Type B pancreatic cell (in vitro differentiated cells): ENCODE data around the gene TMEM203. TPM values are rescaled to one million over a fixed set of nuclear protein-coding genes. Genes with fewer than 3 reads are reported as not detected.
A peak's percentile ranks its signal among the peaks of the same experiment; 100 is the strongest.

Source experiments
- DNase-seq: peaks from one replicate; pipeline ENCODE4 v3.0.0; 2021; ENCODE audit warnings: mixed read lengths; ENCODE audit not compliant: unreplicated experiment; ENCODE audit errors: extremely low spot score
- H3K27ac Mint-ChIP-seq: 2 replicates; pipeline ENCODE4 v1.8.0; 2021; ENCODE audit warnings: mild to moderate bottlenecking, mixed read lengths
- H3K27me3 Mint-ChIP-seq: 2 replicates; pipeline ENCODE4 v1.8.0; 2021; ENCODE audit warnings: mixed read lengths
- H3K36me3 Mint-ChIP-seq: 2 replicates; pipeline ENCODE4 v1.8.0; 2021; ENCODE audit warnings: mixed read lengths
- H3K4me1 Mint-ChIP-seq: one replicate; pipeline ENCODE4 v1.8.0; 2021; ENCODE audit warnings: mixed read lengths; ENCODE audit not compliant: unreplicated experiment
- H3K4me3 Mint-ChIP-seq: 2 replicates; pipeline ENCODE4 v1.8.0; 2021; ENCODE audit warnings: mild to moderate bottlenecking, mixed read lengths
- H3K9me3 Mint-ChIP-seq: 2 replicates; pipeline ENCODE4 v1.8.0; 2021; ENCODE audit warnings: mixed read lengths
- long read RNA-seq: library from polyadenylated mRNA; unstranded; transcript quantifications from one replicate; pipeline ENCODE4 v2.0.0, GENCODE V29; 2020
- total RNA-seq: library from RNA; stranded (reverse); gene quantifications from 2 replicates; pipeline ENCODE4 v1.2.1, GENCODE V29; 2021; ENCODE audit warnings: low replicate concordance
- TF ChIP-seq, protein P1 (sequence below): fragments of 200-600 bp; sonication (generic); conservative IDR thresholded peaks from 2 replicates; pipeline ENCODE4 v1.5.0; 2021; ENCODE audit warnings: antibody characterized with exemption, mild to moderate bottlenecking

Gene TMEM203, protein sequence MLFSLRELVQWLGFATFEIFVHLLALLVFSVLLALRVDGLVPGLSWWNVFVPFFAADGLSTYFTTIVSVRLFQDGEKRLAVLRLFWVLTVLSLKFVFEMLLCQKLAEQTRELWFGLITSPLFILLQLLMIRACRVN
- total RNA-seq: 42.3 and 46.3 TPM in 2 replicates
- long read RNA-seq, partial matches to known transcripts: 0 of 2 reads
- long read RNA-seq, other reads (novel, unspliced or antisense): 0 of 2 reads

DNA sequence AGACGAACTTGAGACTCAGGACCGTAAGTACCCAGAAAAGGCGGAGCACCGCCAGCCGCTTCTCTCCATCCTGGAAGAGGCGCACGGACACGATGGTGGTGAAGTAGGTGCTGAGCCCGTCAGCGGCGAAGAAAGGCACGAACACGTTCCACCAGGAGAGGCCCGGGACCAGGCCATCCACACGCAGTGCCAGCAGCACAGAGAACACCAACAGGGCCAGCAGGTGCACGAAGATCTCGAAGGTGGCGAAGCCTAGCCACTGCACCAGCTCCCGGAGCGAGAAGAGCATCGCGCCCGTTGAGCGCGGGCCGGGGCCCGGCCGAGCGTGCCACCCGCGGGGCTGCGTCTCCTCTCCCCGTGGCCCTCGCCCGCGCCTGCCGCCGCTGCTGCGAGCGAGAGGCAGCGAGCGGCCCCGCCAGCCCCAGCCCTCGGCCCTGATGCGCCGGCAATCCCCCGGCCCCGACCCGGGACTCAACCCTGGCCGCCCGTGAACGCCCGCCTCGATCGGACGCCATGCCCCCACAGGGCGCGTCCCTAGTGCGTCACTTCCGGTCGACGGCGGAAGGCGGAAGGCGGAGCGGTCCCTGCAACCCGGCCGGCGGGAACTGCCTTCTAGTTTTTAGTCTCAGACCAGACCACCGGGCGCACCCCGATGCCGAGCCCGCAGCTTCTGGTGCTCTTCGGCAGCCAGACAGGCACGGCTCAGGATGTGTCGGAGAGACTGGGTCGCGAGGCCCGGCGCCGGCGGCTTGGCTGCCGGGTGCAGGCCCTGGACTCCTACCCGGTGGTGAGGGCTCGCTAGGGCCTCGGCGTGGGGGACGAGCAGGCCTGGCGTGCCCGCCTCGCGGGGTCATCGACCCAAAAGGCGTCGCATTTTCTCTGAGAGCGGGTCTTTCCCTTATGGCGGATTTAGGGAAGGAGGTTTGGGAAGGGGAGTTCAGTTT, at the start of gene TMEM203, which contains the start of gene NDOR1:
TMEM203 (minus strand) TSS at position 523 of the 944 bp plus-strand sequence; CDS start at position 289, 234 bp downstream.
NDOR1 (plus strand) TSS at position 575 of the 944 bp plus-strand sequence; CDS start at position 653, 78 bp downstream.
- Mint-ChIP-seq H3K4me3 (peak within 1 kb of the TSS; percentile 94), H3K4me1 (peaks cover 27% of the 10 kb centered on the region)

DNA sequence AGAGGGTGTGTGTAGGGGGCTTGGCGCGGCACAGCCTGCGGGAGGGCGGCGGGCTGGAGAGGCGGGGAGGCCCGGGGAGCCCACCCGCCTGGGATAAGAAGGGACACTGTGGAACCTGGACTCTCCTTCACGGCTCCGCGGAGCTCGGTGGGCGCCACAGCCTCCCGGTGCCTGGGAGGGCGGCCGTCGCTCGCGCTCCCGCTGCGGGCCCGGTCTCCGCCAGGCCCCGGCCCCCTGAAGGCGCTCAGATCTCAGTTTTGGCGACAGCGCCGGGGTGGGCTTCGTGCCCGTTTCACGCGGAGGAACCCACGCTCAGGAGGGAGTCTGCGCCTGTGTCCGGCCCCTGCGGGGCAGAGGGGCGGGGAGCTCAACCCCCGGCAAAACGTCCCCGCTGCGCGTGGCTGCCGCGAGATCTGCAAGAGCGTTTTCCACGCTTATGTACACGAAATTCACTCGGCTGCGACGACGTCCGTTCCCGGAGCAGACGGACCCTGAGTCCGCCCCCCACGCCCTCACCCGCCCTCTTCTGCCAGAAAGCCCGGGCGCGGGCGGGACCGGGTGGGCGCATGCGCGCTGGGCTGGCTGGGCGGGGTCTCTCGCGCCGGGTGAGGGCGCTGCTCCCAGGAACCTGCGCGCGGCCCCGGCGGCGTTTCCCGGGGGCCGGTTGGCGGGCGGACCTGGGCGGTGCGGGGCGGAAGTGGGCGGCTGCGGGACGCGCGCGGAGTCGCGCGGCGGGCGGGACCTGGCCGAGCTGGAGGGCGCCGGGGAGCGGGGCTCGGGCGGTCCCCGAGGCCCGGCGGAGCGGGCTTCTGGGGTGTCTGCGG, 49.4 kb upstream of the TMEM203 start, which contains the start of gene NELFB:
NELFB (plus strand) TSS at position 704 of the 824 bp plus-strand sequence.
- H3K27ac Mint-ChIP-seq: peak within 1 kb of the TSS; percentile 89
- TF ChIP-seq, protein P1, sequence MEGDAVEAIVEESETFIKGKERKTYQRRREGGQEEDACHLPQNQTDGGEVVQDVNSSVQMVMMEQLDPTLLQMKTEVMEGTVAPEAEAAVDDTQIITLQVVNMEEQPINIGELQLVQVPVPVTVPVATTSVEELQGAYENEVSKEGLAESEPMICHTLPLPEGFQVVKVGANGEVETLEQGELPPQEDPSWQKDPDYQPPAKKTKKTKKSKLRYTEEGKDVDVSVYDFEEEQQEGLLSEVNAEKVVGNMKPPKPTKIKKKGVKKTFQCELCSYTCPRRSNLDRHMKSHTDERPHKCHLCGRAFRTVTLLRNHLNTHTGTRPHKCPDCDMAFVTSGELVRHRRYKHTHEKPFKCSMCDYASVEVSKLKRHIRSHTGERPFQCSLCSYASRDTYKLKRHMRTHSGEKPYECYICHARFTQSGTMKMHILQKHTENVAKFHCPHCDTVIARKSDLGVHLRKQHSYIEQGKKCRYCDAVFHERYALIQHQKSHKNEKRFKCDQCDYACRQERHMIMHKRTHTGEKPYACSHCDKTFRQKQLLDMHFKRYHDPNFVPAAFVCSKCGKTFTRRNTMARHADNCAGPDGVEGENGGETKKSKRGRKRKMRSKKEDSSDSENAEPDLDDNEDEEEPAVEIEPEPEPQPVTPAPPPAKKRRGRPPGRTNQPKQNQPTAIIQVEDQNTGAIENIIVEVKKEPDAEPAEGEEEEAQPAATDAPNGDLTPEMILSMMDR: peak; percentile 20
- peak; percentile 98 for DNase-seq
- H3K4me1 Mint-ChIP-seq: peaks cover 4% of the 10 kb centered on the region
- H3K4me3 Mint-ChIP-seq: peak within 1 kb of the TSS; percentile 91
- no peaks in the 10 kb centered on the region for H3K9me3 Mint-ChIP-seq
- no peaks in the 10 kb centered on the region for H3K36me3 Mint-ChIP-seq
- no peaks in the 10 kb centered on the region for H3K27me3 Mint-ChIP-seq

More for the DNA sequence above, at the start of gene TMEM203, which contains the start of gene NDOR1:
- Mint-ChIP-seq H3K27me3 (no peaks in the 10 kb centered on the region), H3K9me3 (no peaks in the 10 kb centered on the region), H3K36me3 (peaks cover 6% of the 10 kb centered on the region), H3K27ac (peak within 1 kb of the TSS; percentile 91)
- peak; percentile 93 for DNase-seq
- TF ChIP-seq, protein P1: no peak

DNA sequence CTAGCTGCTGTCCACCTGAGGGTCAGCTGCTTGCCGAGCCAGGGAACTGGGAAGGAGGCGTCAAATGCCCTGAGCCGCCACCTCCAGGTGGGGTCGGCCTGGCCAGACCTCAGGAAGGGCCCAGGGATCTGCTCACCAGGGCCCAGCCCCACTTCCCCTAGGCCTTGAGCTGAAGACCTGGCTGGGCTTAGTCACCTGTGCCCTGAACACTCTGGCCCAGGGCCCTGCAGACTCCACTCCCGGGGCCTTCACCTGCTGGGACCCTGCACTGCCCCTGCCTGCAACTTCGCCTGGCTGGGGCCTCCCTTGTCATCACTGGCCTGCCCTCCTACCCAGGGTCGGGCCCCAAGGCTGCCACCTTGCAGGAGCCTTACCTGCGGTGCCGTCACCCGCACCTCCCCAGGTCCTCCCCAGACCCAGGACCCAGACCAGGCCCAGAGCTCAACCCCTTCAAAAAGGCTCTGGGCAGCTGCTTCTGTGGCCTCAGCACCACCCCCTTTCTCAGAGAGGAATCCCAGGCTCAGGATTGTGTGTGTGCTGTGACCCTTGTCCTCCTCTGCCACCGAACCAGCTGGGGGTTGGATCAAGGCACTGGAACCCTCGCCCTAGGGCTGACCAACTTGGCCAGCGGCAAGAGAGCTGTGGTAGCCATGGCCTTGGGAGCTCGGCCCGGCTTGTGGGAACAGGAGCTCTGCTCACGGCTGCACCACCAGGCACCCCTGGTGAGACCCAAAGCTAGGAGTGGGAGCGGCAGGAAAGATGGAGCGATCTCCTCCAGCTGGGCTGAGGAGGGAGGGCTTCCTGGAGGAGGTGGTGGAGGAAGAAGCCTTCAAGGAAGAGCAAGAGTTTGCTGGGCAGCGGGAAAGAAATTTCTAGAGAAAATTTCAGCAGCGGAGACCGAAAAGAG, 48.5 kb upstream of the TMEM203 start:
- H3K27me3 Mint-ChIP-seq: no peaks in the 10 kb centered on the region
- TF ChIP-seq, protein P1: no peak
- no peak for DNase-seq
- H3K4me3 Mint-ChIP-seq: peak overlapping the region; percentile 91
- peaks cover 4% of the 10 kb centered on the region for H3K4me1 Mint-ChIP-seq
- H3K9me3 Mint-ChIP-seq: no peaks in the 10 kb centered on the region
- H3K27ac Mint-ChIP-seq: peak overlapping the region; percentile 89
- H3K36me3 Mint-ChIP-seq: no peaks in the 10 kb centered on the region

DNA sequence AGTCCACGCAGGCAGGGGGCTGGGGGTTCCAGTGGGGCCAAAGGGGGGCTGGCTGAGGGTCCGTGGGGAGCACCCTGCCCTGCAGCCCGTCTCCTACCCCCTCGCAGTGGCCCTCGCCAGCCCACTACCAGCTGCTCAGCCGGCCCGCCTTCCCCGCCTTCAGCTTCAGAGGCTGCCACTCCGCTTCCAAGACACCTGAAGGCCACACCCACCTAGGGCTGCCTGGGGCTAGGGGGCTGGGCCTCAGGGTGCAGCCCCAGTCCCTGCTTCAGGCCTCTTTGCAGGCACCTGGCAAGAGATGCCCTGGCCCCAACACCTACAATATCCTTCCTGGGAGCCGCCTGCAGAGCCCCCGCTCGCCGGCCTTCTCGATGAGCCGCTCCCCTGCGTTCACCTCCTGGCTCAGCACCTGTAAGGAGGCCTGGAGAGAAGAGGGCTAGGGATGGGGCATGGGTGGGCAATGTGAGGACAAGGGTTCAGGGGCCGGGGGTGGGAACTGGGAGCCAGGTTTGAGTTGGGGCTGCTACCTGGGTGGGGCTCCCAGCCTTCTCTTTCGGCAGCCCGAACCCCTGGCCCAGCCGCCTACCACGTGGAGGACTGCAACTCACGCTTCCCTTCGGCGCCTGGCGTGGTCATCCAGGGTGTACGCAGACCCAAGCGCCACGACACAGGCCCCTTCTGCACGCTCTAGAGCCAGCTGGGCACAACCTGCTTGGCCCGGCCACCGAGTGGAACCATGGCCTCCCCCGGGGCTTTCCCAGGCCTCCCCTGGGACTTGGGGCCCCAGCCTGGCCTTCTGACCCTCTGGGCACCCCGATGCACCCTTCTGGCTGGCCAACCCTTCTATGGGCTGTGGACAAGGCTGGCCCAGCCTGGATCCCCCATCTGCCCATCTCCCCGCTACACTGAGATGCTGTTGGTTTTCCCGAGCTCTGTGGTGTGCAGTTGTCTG, 47.4 kb upstream of the TMEM203 start:
- Mint-ChIP-seq H3K4me1 (peaks cover 4% of the 10 kb centered on the region), H3K27ac (no peak overlapping the region), H3K9me3 (no peaks in the 10 kb centered on the region), H3K27me3 (no peaks in the 10 kb centered on the region), H3K36me3 (no peaks in the 10 kb centered on the region), H3K4me3 (peak overlapping the region; percentile 44)
- no peak for DNase-seq
- TF ChIP-seq, protein P1: no peak
